ENCODE measurements around the gene KIAA0319L.
A peak's percentile ranks its signal among the peaks of the same experiment; 100 is the strongest.

Gene KIAA0319L

DNA sequence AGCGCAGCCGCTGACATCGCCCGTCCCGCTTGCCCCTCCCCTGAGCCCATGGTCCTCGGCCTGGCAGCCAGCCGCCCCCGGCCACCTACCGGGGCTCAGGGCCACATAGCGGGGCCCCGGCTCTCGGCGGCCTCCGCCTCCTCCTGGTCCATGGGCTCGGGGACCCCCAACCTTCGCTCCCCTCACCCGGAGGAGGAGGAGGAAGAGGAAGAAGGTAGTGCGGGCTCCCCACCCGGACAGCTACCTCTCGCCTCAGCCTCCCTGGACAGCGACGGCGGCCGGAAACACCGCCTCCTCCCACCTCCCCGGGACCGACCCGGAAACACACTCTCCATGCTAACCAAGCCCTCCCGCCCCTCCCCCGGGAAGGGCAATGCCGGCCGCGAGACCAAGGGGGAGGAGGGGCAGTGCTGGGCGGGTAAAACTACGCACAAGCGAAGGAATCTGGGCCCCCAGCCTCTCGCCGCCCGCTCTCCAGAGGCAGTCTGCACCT is at the start of gene KIAA0319L:
Gene KIAA0319L, minus strand, starts transcription at position 286 of the 493 bp plus-strand sequence. CDS start 2,912 bp downstream, outside the sequence.
- peak within 1 kb of the TSS; percentile 96 for H3K4me3 ChIP-seq (ENCODE audit: low read length)
- TF ChIP-seq EZH2phosphoT487 (IDR thresholded peaks at IDR 0.05; ENCODE audit: borderline replicate concordance, low read length) (no peak), CTCF (IDR thresholded peaks at IDR 0.05; ENCODE audit: low read depth, low read length, poor library complexity, severe bottlenecking) (no peak)
- peak within 1 kb of the TSS; percentile 64 for H3K27ac ChIP-seq (ENCODE audit: low read depth, low read length)
- H3F3A ChIP-seq (ENCODE audit: control insufficient read depth, insufficient read depth): peaks cover 5% of the 10 kb centered on the region
- H3K36me3 ChIP-seq (ENCODE audit: control insufficient read depth, low read length): peaks cover 22% of the 10 kb centered on the region
- no peaks in the 10 kb centered on the region for H3K27me3 ChIP-seq (ENCODE audit: control insufficient read depth, low read length)
- no peaks in the 10 kb centered on the region for H3K9me3 ChIP-seq (ENCODE audit: control insufficient read depth, insufficient read depth, low read length)
- peak within 1 kb of the TSS; percentile 94 for H3K4me2 ChIP-seq (ENCODE audit: low read length)
- no peaks in the 10 kb centered on the region for H3K9me2 ChIP-seq (replicated peaks; ENCODE audit: control insufficient read depth, low read length)
- no peaks in the 10 kb centered on the region for H4K20me1 ChIP-seq (ENCODE audit: control insufficient read depth, insufficient read depth, low read depth, low read length)
- H3K4me1 ChIP-seq (ENCODE audit: control insufficient read depth, low read length): peaks cover 27% of the 10 kb centered on the region
- peaks cover 33% of the 10 kb centered on the region for H3K79me2 ChIP-seq (ENCODE audit: control insufficient read depth, low read length)

- no peak overlapping the region for H3K27ac ChIP-seq (ENCODE audit: low read depth, low read length)
- no peaks in the 10 kb centered on the region for H3F3A ChIP-seq (ENCODE audit: control insufficient read depth, insufficient read depth)
- H3K27me3 ChIP-seq (ENCODE audit: control insufficient read depth, low read length): no peaks in the 10 kb centered on the region
- no peak overlapping the region for H3K4me2 ChIP-seq (ENCODE audit: low read length)
- H3K36me3 ChIP-seq (ENCODE audit: control insufficient read depth, low read length): peaks cover 83% of the 10 kb centered on the region
- H3K4me1 ChIP-seq (ENCODE audit: control insufficient read depth, low read length): no peaks in the 10 kb centered on the region
- no peaks in the 10 kb centered on the region for H4K20me1 ChIP-seq (ENCODE audit: control insufficient read depth, insufficient read depth, low read depth, low read length)
- H3K4me3 ChIP-seq (ENCODE audit: low read length): no peak overlapping the region
- H3K9me2 ChIP-seq (replicated peaks; ENCODE audit: control insufficient read depth, low read length): no peaks in the 10 kb centered on the region
- no peaks in the 10 kb centered on the region for H3K9me3 ChIP-seq (ENCODE audit: control insufficient read depth, insufficient read depth, low read length)
- TF ChIP-seq CTCF (IDR thresholded peaks at IDR 0.05; ENCODE audit: low read depth, low read length, poor library complexity, severe bottlenecking) (no peak), EZH2phosphoT487 (IDR thresholded peaks at IDR 0.05; ENCODE audit: borderline replicate concordance, low read length) (no peak)
- peaks cover 26% of the 10 kb centered on the region for H3K79me2 ChIP-seq (ENCODE audit: control insufficient read depth, low read length)
Observed at GRCh38 chr1:35605867-35606182, 48.6 kb upstream of the KIAA0319L start.

DNA sequence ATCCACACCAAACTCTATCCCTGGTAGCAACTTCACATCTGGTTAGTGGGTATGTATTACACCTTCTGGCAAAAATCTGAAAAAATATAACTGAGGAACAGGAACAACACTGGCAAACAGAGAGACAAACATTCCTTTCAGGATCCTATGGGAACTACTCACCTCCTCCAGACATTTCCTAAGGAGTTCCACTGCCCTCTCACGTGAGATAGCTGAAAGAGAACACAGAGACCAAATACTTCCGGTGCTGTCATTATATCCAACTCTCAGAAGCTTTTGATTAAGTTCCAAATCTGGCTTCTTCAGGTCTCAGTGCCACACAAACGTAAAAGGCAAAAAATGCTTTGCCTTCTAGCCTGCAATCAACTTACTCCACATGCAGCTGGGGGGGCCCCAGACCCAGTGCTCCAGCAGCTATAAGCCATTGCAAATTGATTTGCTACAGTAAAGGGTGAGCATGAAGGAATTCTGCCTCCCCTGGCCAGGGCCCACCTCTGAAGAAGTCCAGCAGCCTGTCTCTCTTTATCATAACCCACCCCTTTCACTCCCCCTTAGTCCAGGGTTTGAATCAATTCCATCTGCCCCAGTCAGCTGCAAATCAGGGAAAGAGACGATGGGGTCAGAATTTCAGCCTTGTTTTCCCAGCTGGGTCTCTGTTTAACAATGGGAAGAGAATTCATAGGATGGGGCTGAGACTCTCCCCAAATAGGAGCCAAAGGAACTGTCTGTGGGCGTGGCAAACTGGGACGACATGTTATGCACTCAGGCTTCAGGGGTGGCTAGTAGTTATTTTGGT is 48.1 kb upstream of the KIAA0319L start:
- Histone ChIP-seq H4K20me1 (ENCODE audit: control insufficient read depth, insufficient read depth, low read depth, low read length) (no peaks in the 10 kb centered on the region), H3K4me3 (ENCODE audit: low read length) (no peak overlapping the region), H3K4me2 (ENCODE audit: low read length) (no peak overlapping the region), H3K4me1 (ENCODE audit: control insufficient read depth, low read length) (no peaks in the 10 kb centered on the region), H3K9me3 (ENCODE audit: control insufficient read depth, insufficient read depth, low read length) (no peaks in the 10 kb centered on the region), H3K9me2 (replicated peaks; ENCODE audit: control insufficient read depth, low read length) (no peaks in the 10 kb centered on the region), H3K79me2 (ENCODE audit: control insufficient read depth, low read length) (peaks cover 26% of the 10 kb centered on the region), H3K36me3 (ENCODE audit: control insufficient read depth, low read length) (peaks cover 82% of the 10 kb centered on the region), H3F3A (ENCODE audit: control insufficient read depth, insufficient read depth) (no peaks in the 10 kb centered on the region), H3K27ac (ENCODE audit: low read depth, low read length) (no peak overlapping the region), H3K27me3 (ENCODE audit: control insufficient read depth, low read length) (no peaks in the 10 kb centered on the region)
- TF ChIP-seq CTCF (IDR thresholded peaks at IDR 0.05; ENCODE audit: low read depth, low read length, poor library complexity, severe bottlenecking) (no peak), EZH2phosphoT487 (IDR thresholded peaks at IDR 0.05; ENCODE audit: borderline replicate concordance, low read length) (no peak)

All from DOHH2 (cell line).